SK-N-SH (cell line): ENCODE data around the gene IGF2R. TPM values are rescaled to one million over a fixed set of nuclear protein-coding genes. Genes with fewer than 3 reads are reported as not detected.

ENCODE experiments used
- CTCF ChIA-PET: fragments of 300-600, 350-600 bp; formaldehyde crosslinking; extraction: SDS; loops from one replicate; lab custom pipeline; 2021; lab: Yijun Ruan, JAX
- POLR2A ChIA-PET: fragments of 350-600 bp; sonication (Branson Sonifier 250); formaldehyde crosslinking; extraction: SDS; loops from one replicate; lab custom pipeline; 2020; ENCODE audit warnings: antibody characterized with exemption, inconsistent platforms; lab: Yijun Ruan, JAX
- DNase-seq: peaks from one replicate; pipeline ENCODE4 v3.0.0; 2012
- H2AFZ ChIP-seq: fragments of 200-600 bp; sonication (generic); 2 replicates; pipeline ENCODE4 v1.8.1; 2016; ENCODE audit warnings: antibody characterized with exemption, mild to moderate bottlenecking, low read depth
- H3F3A ChIP-seq: fragments of 200-600 bp; sonication (generic); replicated peaks from 2 replicates; pipeline ENCODE3; 2016; ENCODE audit warnings: antibody characterized with exemption, mild to moderate bottlenecking; ENCODE audit not compliant: insufficient read depth
- H3K27ac ChIP-seq, 2 experiments: fragments of 200-500 bp in 1 of 2; fragments of 200-600 bp in 1 of 2; sonication (Bioruptor generic) in 1 of 2; sonication (generic), shearing (Covaris generic) in 1 of 2; 2 replicates each; pipeline versions ENCODE4 v1.5.1 to v1.6.1; 2014 to 2016; ENCODE audit warnings: low read depth in 2 of 2, inconsistent platforms in 1 of 2, low read length in 1 of 2, mild to moderate bottlenecking in 1 of 2, mixed read lengths in 1 of 2
- H3K27me3 ChIP-seq: fragments of 200-600 bp; sonication (generic), shearing (Covaris generic); 2 replicates; pipeline ENCODE4 v1.6.1; 2016; ENCODE audit warnings: mixed run types; ENCODE audit not compliant: insufficient read depth
- H3K36me3 ChIP-seq, 2 experiments: fragments of 200-500 bp in 1 of 2; fragments of 200-600 bp in 1 of 2; sonication (Bioruptor generic) in 1 of 2; sonication (generic) in 1 of 2; replicated peaks in 1 of 2; 2 replicates each; pipeline versions ENCODE3 to v1.5.1; 2014 to 2016; ENCODE audit warnings: low read length in 1 of 2, mild to moderate bottlenecking in 1 of 2; ENCODE audit not compliant: insufficient read depth in 2 of 2, control insufficient read depth in 1 of 2
- H3K4me1 ChIP-seq, 2 experiments: fragments of 200-500 bp in 1 of 2; fragments of 200-600 bp in 1 of 2; sonication (Bioruptor generic) in 1 of 2; sonication (generic), shearing (Covaris generic) in 1 of 2; 2 replicates each; pipeline versions ENCODE4 v1.5.1 to v1.6.1; 2014 to 2016; ENCODE audit warnings: low read depth in 1 of 2, low read length in 1 of 2, mixed run types in 1 of 2; ENCODE audit not compliant: insufficient read depth in 2 of 2, control insufficient read depth in 1 of 2
- H3K4me2 ChIP-seq: fragments of 200-600 bp; sonication (generic), shearing (Covaris generic); 2 replicates; pipeline ENCODE4 v1.6.1; 2017; ENCODE audit warnings: mixed run types
- H3K4me3 ChIP-seq, 2 experiments: fragments of 200-500 bp in 1 of 2; fragments of 200-600 bp in 1 of 2; sonication (Bioruptor generic) in 1 of 2; sonication (generic), shearing (Covaris generic) in 1 of 2; 2 replicates each; pipeline versions ENCODE4 v1.5.1 to v1.8.1; 2014 to 2016; ENCODE audit warnings: low read depth in 2 of 2, inconsistent platforms in 1 of 2, low read length in 1 of 2, mild to moderate bottlenecking in 1 of 2, mixed read lengths in 1 of 2, moderate library complexity in 1 of 2
- H3K79me2 ChIP-seq: fragments of 200-600 bp; sonication (generic); 2 replicates; pipeline ENCODE4 v1.8.1; 2017; ENCODE audit warnings: mild to moderate bottlenecking; ENCODE audit not compliant: insufficient read depth
- H3K9ac ChIP-seq: fragments of 200-600 bp; sonication (generic); 2 replicates; pipeline ENCODE4 v1.6.1; 2017; ENCODE audit warnings: mixed run types
- H3K9me2 ChIP-seq: fragments of 200-600 bp; sonication (generic); 2 replicates; pipeline ENCODE4 v1.6.1; 2017; ENCODE audit warnings: mixed run types
- H3K9me3 ChIP-seq: fragments of 200-600 bp; sonication (generic); 2 replicates; pipeline ENCODE4 v1.6.1; 2017; ENCODE audit warnings: mixed run types, mild to moderate bottlenecking, moderate library complexity
- H4K20me1 ChIP-seq: fragments of 200-600 bp; sonication (generic); 2 replicates; pipeline ENCODE4 v1.6.1; 2017; ENCODE audit warnings: mild to moderate bottlenecking, mixed run types; ENCODE audit not compliant: insufficient read depth
- CHD2 ChIP-seq: fragments of 150-350 bp; IDR thresholded peaks from 2 replicates; pipeline ENCODE4 v1.6.1; 2018; ENCODE audit warnings: low read length; ENCODE audit not compliant: partially characterized antibody
- FOSL2 ChIP-seq: IDR thresholded peaks from 2 replicates; pipeline ENCODE4 v1.4.0; 2012; ENCODE audit warnings: low read depth, mild to moderate bottlenecking, moderate library complexity, borderline replicate concordance
- MAX ChIP-seq: IDR thresholded peaks from 2 replicates; pipeline ENCODE4 v1.4.0; 2012; ENCODE audit warnings: low read depth
- SIN3A ChIP-seq: IDR thresholded peaks from 2 replicates; pipeline ENCODE4 v1.6.1; 2012; ENCODE audit warnings: low read depth, mild to moderate bottlenecking, low read length, moderate library complexity, borderline replicate concordance
- TAF1 ChIP-seq: IDR thresholded peaks from 2 replicates; pipeline ENCODE4 v1.6.1; 2012; ENCODE audit warnings: low read depth, mild to moderate bottlenecking, low read length, moderate library complexity, borderline replicate concordance
- TEAD4 ChIP-seq: IDR thresholded peaks from 2 replicates; pipeline ENCODE4 v1.4.0; 2012; ENCODE audit warnings: mild to moderate bottlenecking, borderline replicate concordance; ENCODE audit not compliant: insufficient read depth
- USF1 ChIP-seq: IDR thresholded peaks from 2 replicates; pipeline ENCODE4 v1.4.0; 2012; ENCODE audit warnings: low read depth, borderline replicate concordance
- ZBTB33 ChIP-seq: IDR thresholded peaks from 2 replicates; pipeline ENCODE4 v1.4.0; 2012; ENCODE audit warnings: low read depth, borderline replicate concordance
- WGBS: methylation state at CpG from one replicate; pipeline ENCODE4 v1.1.6; 2017; ENCODE audit warnings: low lambda C conversion rate; 5-methylcytosine and 5-hydroxymethylcytosine counted together
- polyA plus RNA-seq, 3 experiments: library from polyadenylated mRNA; depleted of rRNA; stranded (reverse); fragments of >200 nt; gene quantifications; 2 replicates each; pipeline ENCODE4 v1.2.3, GENCODE V29; 2012

The IGF2R gene
- polyA plus RNA-seq, 1 of the 3 experiments (the other 2 are of a cell fraction) = 45.0 TPM

- no peak for DNase-seq
- Histone ChIP-seq H3K9ac (no peak overlapping the region), H3K4me1 (no peaks in the 10 kb centered on the region), H3K27ac (no peak overlapping the region), H3K9me3 (no peaks in the 10 kb centered on the region), H4K20me1 (no peaks in the 10 kb centered on the region), H3K79me2 (no peaks in the 10 kb centered on the region), H3K4me3 (no peak overlapping the region), H3K4me2 (no peak overlapping the region), H3F3A (no peaks in the 10 kb centered on the region), H2AFZ (no peak overlapping the region), H3K36me3 (no peaks in the 10 kb centered on the region), H3K27me3 (no peaks in the 10 kb centered on the region; the same call in 1 of the 2 replicates), H3K9me2 (no peaks in the 10 kb centered on the region)
- WGBS = 7% methylated on average over 3 of the region's 3 CpGs
- TF ChIP-seq SIN3A (no peak), MAX (no peak), FOSL2 (no peak), CHD2 (no peak)
- CTCF ChIA-PET = interaction anchor here (1.3 kb wide), 1 partner anchor 10 kb away, joined by 3 read pairs; no protein-coding TSS in a partner anchor
- POLR2A ChIA-PET = no interaction called here
Observed at GRCh38 chr6:159963111-159963510, 5.8 kb upstream of the IGF2R start.

- H3K4me3 ChIP-seq = no peak overlapping the region
- H3K36me3 ChIP-seq = no peaks in the 10 kb centered on the region
- H3K9ac ChIP-seq = no peak overlapping the region
- H4K20me1 ChIP-seq = no peaks in the 10 kb centered on the region
- ChIA-PET POLR2A (no interaction called here), CTCF (interaction anchor here (1.3 to 1.4 kb wide), 2 partner anchors 9 to 22 kb away, joined by 3 to 5 read pairs; no protein-coding TSS in a partner anchor)
- peaks cover 0 to 2% of the 10 kb centered on the region in 2 experiments; a peak in 1 of 4 replicates for H3K4me1 ChIP-seq
- no peak overlapping the region for H3K4me2 ChIP-seq
- no peaks in the 10 kb centered on the region; the same call in 1 of the 2 replicates for H3K27me3 ChIP-seq
- TF ChIP-seq TAF1 (no peak), TEAD4 (no peak), USF1 (no peak), ZBTB33 (no peak)
- H2AFZ ChIP-seq = no peak overlapping the region
- WGBS = 33% methylated on average over 2 of the region's 2 CpGs
- no peak for DNase-seq
- H3K27ac ChIP-seq = no peak overlapping the region
- no peaks in the 10 kb centered on the region for H3K9me3 ChIP-seq
- no peaks in the 10 kb centered on the region for H3K9me2 ChIP-seq
- H3F3A ChIP-seq = no peaks in the 10 kb centered on the region
- no peaks in the 10 kb centered on the region for H3K79me2 ChIP-seq
Observed at GRCh38 chr6:159964046-159964445, 4.8 kb upstream of the IGF2R start.
